Vagina (tissue), 2 donors: Measurements from ENCODE around the gene MAP4K4. TPM values are rescaled to one million over a fixed set of nuclear protein-coding genes. Genes with fewer than 3 reads are reported as not detected.

Experiments
- DNase-seq, 2 donors: peaks; one replicate each; pipeline ENCODE4 v3.0.0-alpha.2; 2017; ENCODE audit errors: extremely low spot score in 2 of 2
- H3K27ac ChIP-seq: fragments of 200-600 bp; sonication (generic); one replicate; pipeline ENCODE4 v1.5.1; 2019
- H3K27me3 ChIP-seq: fragments of 200-600 bp; sonication (generic); one replicate; pipeline ENCODE4 v1.5.1; 2019
- H3K36me3 ChIP-seq, 2 donors: fragments of 200-600 bp; sonication (generic); one replicate each; pipeline ENCODE4 v1.5.1; 2017 to 2019
- H3K4me1 ChIP-seq: fragments of 200-600 bp; sonication (generic); one replicate; pipeline ENCODE4 v1.5.1; 2019
- H3K4me3 ChIP-seq, 2 donors: fragments of 200-600 bp; sonication (generic); 1 replicate in 1 of 2; 2 replicates in 1 of 2; pipeline ENCODE4 v1.5.1; 2016 to 2019
- H3K9me3 ChIP-seq: fragments of 200-600 bp; sonication (generic); one replicate; pipeline ENCODE4 v1.5.1; 2019
- CTCF ChIP-seq, 3 experiments: fragments of 450-650 bp in 2 of 3; fragments of 200-600 bp in 1 of 3; sonication (generic) in 1 of 3; IDR thresholded peaks; one replicate each; pipeline ENCODE4 v1.5.1; 2017 to 2019; ENCODE audit warnings: antibody characterized with exemption in 3 of 3, mild to moderate bottlenecking in 2 of 3, moderate library complexity in 2 of 3
- POLR2A ChIP-seq, 2 donors: fragments of 450-650 bp; IDR thresholded peaks; one replicate each; pipeline ENCODE4 v1.6.1; 2017; ENCODE audit warnings: antibody characterized with exemption in 2 of 2, mild to moderate bottlenecking in 2 of 2, moderate library complexity in 2 of 2
- POLR2AphosphoS5 ChIP-seq, 2 donors: sonication (generic); formaldehyde crosslinking; IDR thresholded peaks; one replicate each; pipeline ENCODE4 v1.9.0; 2017; ENCODE audit warnings: antibody characterized with exemption in 2 of 2, mild to moderate bottlenecking in 2 of 2, low read depth in 1 of 2; ENCODE audit not compliant: insufficient read depth in 1 of 2
- intact Hi-C: fragments of 100-400 bp; cut with DNase I; formaldehyde crosslinking; loops from one replicate; pipeline ENCODE4 v1.15.1; 2023
- total RNA-seq: library from RNA; depleted of rRNA; stranded (reverse); fragments of >200 nt; gene quantifications from one replicate; pipeline ENCODE4 v1.2.3, GENCODE V29; 2016

The MAP4K4 gene
- total RNA-seq, 1 donor from 2014 or later, result 75.9 TPM

- Histone ChIP-seq H3K27me3 (no peaks in the 10 kb centered on the region), H3K4me3 (no peak overlapping the region), H3K9me3 (no peaks in the 10 kb centered on the region), H3K27ac (no peak overlapping the region), H3K4me1 (peaks cover 54% of the 10 kb centered on the region), H3K36me3 (no peaks in the 10 kb centered on the region)
- DNase-seq, result no peak
- intact Hi-C loops, result loop anchor here (10.0 kb wide), 1 partner anchor 505 kb away; no protein-coding TSS in a partner anchor
- TF ChIP-seq POLR2AphosphoS5 (IDR thresholded peaks at IDR 0.05; ENCODE audit: insufficient read depth in 1 of 2, low read depth in 1 of 2), result no peak
These were observed 32.1 kb downstream of the MAP4K4 start for GRCh38 chr2:101729521-101730190.

- DNase-seq, result no peak
- no peak for TF ChIP-seq CTCF (IDR thresholded peaks at IDR 0.05)
- no peak for TF ChIP-seq POLR2AphosphoS5 (IDR thresholded peaks at IDR 0.05; ENCODE audit: insufficient read depth in 1 of 2, low read depth in 1 of 2)
- TF ChIP-seq POLR2A (IDR thresholded peaks at IDR 0.05), result no peak
- H3K36me3 ChIP-seq, result no peaks in the 10 kb centered on the region
- intact Hi-C loops, result loop anchor here (10.0 kb wide), 1 partner anchor 503 kb away; no protein-coding TSS in a partner anchor
- H3K4me1 ChIP-seq, result peaks cover 65% of the 10 kb centered on the region
- H3K27me3 ChIP-seq, result no peaks in the 10 kb centered on the region
- H3K27ac ChIP-seq, result no peak overlapping the region
- H3K4me3 ChIP-seq, result no peak overlapping the region
- no peaks in the 10 kb centered on the region for H3K9me3 ChIP-seq
These were observed 33.9 kb downstream of the MAP4K4 start for GRCh38 chr2:101731221-101732054.

- no peaks in the 10 kb centered on the region for H3K9me3 ChIP-seq
- H3K27me3 ChIP-seq, result no peaks in the 10 kb centered on the region
- no peak for TF ChIP-seq POLR2A (IDR thresholded peaks at IDR 0.05)
- no peak for TF ChIP-seq CTCF (IDR thresholded peaks at IDR 0.05)
- TF ChIP-seq POLR2AphosphoS5 (IDR thresholded peaks at IDR 0.05; ENCODE audit: insufficient read depth in 1 of 2, low read depth in 1 of 2), result no peak
- DNase-seq, result no peak
- H3K36me3 ChIP-seq, result no peaks in the 10 kb centered on the region
- intact Hi-C loops, result loop anchor here (10.0 kb wide), 1 partner anchor 503 kb away; no protein-coding TSS in a partner anchor
- no peak overlapping the region for H3K4me3 ChIP-seq
- H3K27ac ChIP-seq, result no peak overlapping the region
- H3K4me1 ChIP-seq, result peaks cover 65% of the 10 kb centered on the region
These were observed 34.7 kb downstream of the MAP4K4 start for GRCh38 chr2:101732199-101732598.

GRCh38 chr2:101732773-101733256 is 35.3 kb downstream of the MAP4K4 start:
- no peak for DNase-seq
- intact Hi-C loops, result loop anchor here (10.0 kb wide), 1 partner anchor 502 kb away; no protein-coding TSS in a partner anchor
- TF ChIP-seq POLR2A (IDR thresholded peaks at IDR 0.05) (no peak), CTCF (IDR thresholded peaks at IDR 0.05) (no peak), POLR2AphosphoS5 (IDR thresholded peaks at IDR 0.05; ENCODE audit: insufficient read depth in 1 of 2, low read depth in 1 of 2) (no peak)
- no peak overlapping the region for H3K4me3 ChIP-seq
- H3K4me1 ChIP-seq, result peaks cover 65% of the 10 kb centered on the region
- no peaks in the 10 kb centered on the region for H3K9me3 ChIP-seq
- no peaks in the 10 kb centered on the region for H3K36me3 ChIP-seq
- H3K27me3 ChIP-seq, result no peaks in the 10 kb centered on the region
- H3K27ac ChIP-seq, result no peak overlapping the region

- Histone ChIP-seq H3K27me3 (no peaks in the 10 kb centered on the region), H3K4me1 (peaks cover 65% of the 10 kb centered on the region), H3K9me3 (no peaks in the 10 kb centered on the region), H3K4me3 (no peak overlapping the region), H3K27ac (no peak overlapping the region), H3K36me3 (no peaks in the 10 kb centered on the region)
- no peak for TF ChIP-seq POLR2A (IDR thresholded peaks at IDR 0.05)
- no peak for TF ChIP-seq POLR2AphosphoS5 (IDR thresholded peaks at IDR 0.05; ENCODE audit: insufficient read depth in 1 of 2, low read depth in 1 of 2)
- no peak for TF ChIP-seq CTCF (IDR thresholded peaks at IDR 0.05)
- intact Hi-C loops, result loop anchor here (10.0 kb wide), 1 partner anchor 501 kb away; no protein-coding TSS in a partner anchor
- no peak for DNase-seq
These were observed 35.9 kb downstream of the MAP4K4 start for GRCh38 chr2:101733257-101733993.
